HCT116 (cell line): Measurements from ENCODE around the gene CTBP2.

Experiments used
- EGR1 ChIP-seq: IDR thresholded peaks from 2 replicates; pipeline ENCODE4 v1.6.1; 2012; ENCODE audit warnings: low read depth
- EZH2phosphoT487 ChIP-seq: fragments of 200-600 bp; IDR thresholded peaks from 2 replicates; pipeline ENCODE4 v1.6.1; 2018; ENCODE audit warnings: antibody characterized with exemption, borderline replicate concordance
- MAX ChIP-seq: IDR thresholded peaks from 2 replicates; pipeline ENCODE4 v1.6.1; 2012
- SRF ChIP-seq: IDR thresholded peaks from 2 replicates; pipeline ENCODE4 v1.6.1; 2012; ENCODE audit warnings: low read depth
- YY1 ChIP-seq: IDR thresholded peaks from 2 replicates; pipeline ENCODE4 v1.6.1; 2011; ENCODE audit warnings: low read length, low read depth, moderate library complexity, mild to moderate bottlenecking; ENCODE audit not compliant: insufficient replicate concordance; ENCODE audit errors: extremely low read depth
- ZFX ChIP-seq: fragments of 450-650 bp; IDR thresholded peaks from 2 replicates; pipeline ENCODE4 v1.6.1; 2017
- TF ChIP-seq, protein P1 (sequence below), 3 experiments: fragments of 200-600 bp in 1 of 3; sonication (generic) in 1 of 3; IDR thresholded peaks in 2 of 3; conservative IDR thresholded peaks in 1 of 3; 2 replicates each; pipeline ENCODE4 v1.5.1; 2012 to 2017; ENCODE audit warnings: low read depth in 2 of 3, low read length in 2 of 3, antibody characterized with exemption in 1 of 3, borderline replicate concordance in 1 of 3, control low read depth in 1 of 3, mild to moderate bottlenecking in 1 of 3, mixed read lengths in 1 of 3, mixed run types in 1 of 3, moderate library complexity in 1 of 3; ENCODE audit not compliant: insufficient read depth in 1 of 3

GRCh38 chr10:125071008-125071407, 89.4 kb downstream of the CTBP2 start:
- TF ChIP-seq, protein P1, sequence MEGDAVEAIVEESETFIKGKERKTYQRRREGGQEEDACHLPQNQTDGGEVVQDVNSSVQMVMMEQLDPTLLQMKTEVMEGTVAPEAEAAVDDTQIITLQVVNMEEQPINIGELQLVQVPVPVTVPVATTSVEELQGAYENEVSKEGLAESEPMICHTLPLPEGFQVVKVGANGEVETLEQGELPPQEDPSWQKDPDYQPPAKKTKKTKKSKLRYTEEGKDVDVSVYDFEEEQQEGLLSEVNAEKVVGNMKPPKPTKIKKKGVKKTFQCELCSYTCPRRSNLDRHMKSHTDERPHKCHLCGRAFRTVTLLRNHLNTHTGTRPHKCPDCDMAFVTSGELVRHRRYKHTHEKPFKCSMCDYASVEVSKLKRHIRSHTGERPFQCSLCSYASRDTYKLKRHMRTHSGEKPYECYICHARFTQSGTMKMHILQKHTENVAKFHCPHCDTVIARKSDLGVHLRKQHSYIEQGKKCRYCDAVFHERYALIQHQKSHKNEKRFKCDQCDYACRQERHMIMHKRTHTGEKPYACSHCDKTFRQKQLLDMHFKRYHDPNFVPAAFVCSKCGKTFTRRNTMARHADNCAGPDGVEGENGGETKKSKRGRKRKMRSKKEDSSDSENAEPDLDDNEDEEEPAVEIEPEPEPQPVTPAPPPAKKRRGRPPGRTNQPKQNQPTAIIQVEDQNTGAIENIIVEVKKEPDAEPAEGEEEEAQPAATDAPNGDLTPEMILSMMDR (IDR thresholded peaks at IDR 0.05 in 2 of 3, conservative IDR thresholded peaks at IDR 0.05 in 1 of 3; ENCODE audit: borderline replicate concordance in 1 of 3, insufficient read depth in 1 of 3, low read depth in 2 of 3, low read length in 2 of 3), result no peak
- TF ChIP-seq EZH2phosphoT487 (no peak), SRF (no peak), EGR1 (no peak), MAX (no peak), YY1 (no peak), ZFX (no peak)
